BJ (cell line): ENCODE measurements around the gene RYR3. TPM values are rescaled to one million over a fixed set of nuclear protein-coding genes. Genes with fewer than 3 reads are reported as not detected.

ENCODE experiments used
- CTCF ChIA-PET: fragments of 350-600 bp; formaldehyde crosslinking; extraction: SDS; loops from one replicate; lab custom pipeline; 2021; ENCODE audit warnings: antibody characterized with exemption, inconsistent platforms; lab: Yijun Ruan, JAX
- POLR2A ChIA-PET: fragments of 300-600 bp; sonication (Branson Sonifier 250); formaldehyde crosslinking; extraction: SDS; loops from one replicate; lab custom pipeline; 2021; ENCODE audit warnings: antibody characterized with exemption; lab: Charles Lee
- DNase-seq: peaks from one replicate; pipeline ENCODE4 v3.0.0-alpha.2; 2011; ENCODE audit warnings: low read depth
- H3K27me3 ChIP-seq: 2 replicates; pipeline ENCODE4 v1.6.0; 2011; ENCODE audit warnings: low read length; ENCODE audit not compliant: control insufficient read depth, insufficient read depth
- H3K36me3 ChIP-seq: 2 replicates; pipeline ENCODE4 v1.5.1; 2011; ENCODE audit warnings: low read length; ENCODE audit not compliant: control insufficient read depth, insufficient read depth
- H3K4me3 ChIP-seq: 2 replicates; pipeline ENCODE4 v1.5.1; 2011; ENCODE audit warnings: low read depth, mild to moderate bottlenecking, control low read depth, low read length
- CTCF ChIP-seq: IDR thresholded peaks from 2 replicates; pipeline ENCODE4 v1.5.1; 2011; ENCODE audit warnings: low read depth, mild to moderate bottlenecking, control low read depth, inconsistent platforms, low read length, moderate library complexity; ENCODE audit not compliant: insufficient read depth
- polyA plus RNA-seq: library from polyadenylated mRNA; depleted of rRNA; stranded (reverse); fragments of >200 nt; gene quantifications from 2 replicates; pipeline ENCODE4 v1.2.3, GENCODE V29; 2011

Gene RYR3
- polyA plus RNA-seq, 1 experiment, result not detected

DNA sequence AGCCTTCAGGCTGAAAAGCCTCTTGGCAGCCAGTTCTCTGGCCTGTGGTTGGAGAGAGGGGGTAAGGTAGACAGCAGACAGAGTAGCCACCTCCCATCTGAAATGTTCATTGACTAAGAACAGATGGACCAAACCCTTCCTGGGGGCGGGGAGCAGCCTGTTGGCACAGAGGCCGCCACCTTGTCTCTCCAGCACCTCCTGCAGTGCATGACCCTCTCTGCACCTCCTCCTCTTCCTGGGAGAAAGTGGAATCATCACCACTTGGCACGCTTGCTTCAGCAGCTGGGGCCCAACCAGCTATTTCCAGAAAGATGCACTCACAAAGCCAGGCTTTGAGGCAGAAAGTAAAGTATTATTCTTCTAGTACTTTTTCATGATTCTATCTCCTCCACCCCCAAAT is 344.1 kb downstream of the RYR3 start:
- CTCF ChIA-PET, result interaction anchor here (1.2 kb wide), 1 partner anchor 17 kb away, joined by 3 read pairs; no protein-coding TSS in a partner anchor
- DNase-seq, result no peak
- POLR2A ChIA-PET, result no interaction called here
- Histone ChIP-seq H3K4me3 (no peak overlapping the region), H3K27me3 (no peaks in the 10 kb centered on the region), H3K36me3 (no peaks in the 10 kb centered on the region)
- TF ChIP-seq CTCF, result no peak

GRCh38 chr15:33655488-33655887 is 344.7 kb downstream of the RYR3 start:
- Histone ChIP-seq H3K4me3 (no peak overlapping the region), H3K36me3 (no peaks in the 10 kb centered on the region), H3K27me3 (no peaks in the 10 kb centered on the region)
- TF ChIP-seq CTCF, result no peak
- ChIA-PET POLR2A (no interaction called here), CTCF (interaction anchor here (1.4 kb wide), 1 partner anchor 45 kb away, joined by 3 read pairs; no protein-coding TSS in a partner anchor)
- DNase-seq, result no peak

GRCh38 chr15:33656168-33656567 is 345.4 kb downstream of the RYR3 start:
- DNase-seq, result no peak
- CTCF ChIA-PET, result interaction anchor here (1.4 kb wide), 1 partner anchor 45 kb away, joined by 3 read pairs; no protein-coding TSS in a partner anchor
- no peaks in the 10 kb centered on the region for H3K36me3 ChIP-seq

DNA sequence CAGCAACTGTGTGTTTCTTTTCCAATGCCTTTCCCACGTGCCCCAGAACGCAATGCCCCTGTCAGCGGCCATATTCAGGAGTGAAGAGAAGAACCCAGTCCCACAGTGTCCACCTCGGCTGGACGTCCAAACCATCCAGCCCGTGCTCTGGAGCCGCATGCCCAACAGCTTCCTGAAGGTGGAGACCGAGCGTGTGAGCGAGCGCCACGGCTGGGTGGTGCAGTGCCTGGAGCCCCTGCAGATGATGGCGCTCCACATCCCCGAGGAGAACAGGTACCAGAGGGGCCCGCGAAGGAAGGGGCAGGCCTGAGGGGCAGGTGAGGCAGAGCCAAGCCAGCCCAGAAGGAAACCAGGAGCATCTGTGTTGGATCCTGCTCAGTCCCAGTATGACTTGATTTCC is 349.4 kb downstream of the RYR3 start:
- POLR2A ChIA-PET, result no interaction called here
- Histone ChIP-seq H3K27me3 (no peaks in the 10 kb centered on the region), H3K4me3 (no peak overlapping the region), H3K36me3 (no peaks in the 10 kb centered on the region)
- CTCF ChIA-PET, result interaction anchor here (1.6 kb wide), 1 partner anchor 40 kb away, joined by 3 read pairs; no protein-coding TSS in a partner anchor
- TF ChIP-seq CTCF, result no peak
- no peak for DNase-seq

More at GRCh38 chr15:33656168-33656567, 345.4 kb downstream of the RYR3 start:
- POLR2A ChIA-PET, result no interaction called here
- Histone ChIP-seq H3K4me3 (no peak overlapping the region), H3K27me3 (no peaks in the 10 kb centered on the region)
- TF ChIP-seq CTCF, result no peak

- no peak for DNase-seq
- no peak for TF ChIP-seq CTCF
- POLR2A ChIA-PET, result no interaction called here
- CTCF ChIA-PET, result interaction anchor here (1.3 kb wide), 1 partner anchor 38 kb away, joined by 3 read pairs; no protein-coding TSS in a partner anchor
- no peaks in the 10 kb centered on the region for H3K36me3 ChIP-seq
- no peak overlapping the region for H3K4me3 ChIP-seq
- H3K27me3 ChIP-seq, result peaks cover 2% of the 10 kb centered on the region; the same call in 1 of the 2 replicates
Measured at GRCh38 chr15:33662014-33662413, 351.2 kb downstream of the RYR3 start.
